H1 (cell line): ENCODE data around the gene ITGA6. TPM values are rescaled to one million over a fixed set of nuclear protein-coding genes. Genes with fewer than 3 reads are reported as not detected.

Source experiments
- CTCF ChIA-PET: fragments of 300-600 bp; sonication (Branson Sonifier 250); formaldehyde crosslinking; loops from one replicate; lab custom pipeline; 2021; ENCODE audit not compliant: partially characterized antibody; lab: Charles Lee
- POLR2A ChIA-PET: fragments of 300-600 bp; sonication (Branson Sonifier 250); formaldehyde crosslinking; loops from one replicate; lab custom pipeline; 2021; ENCODE audit warnings: inconsistent platforms; ENCODE audit not compliant: partially characterized antibody; lab: Charles Lee
- DNase-seq, 2 experiments: peaks; one replicate each; pipeline versions ENCODE4 v3.0.0 to v3.0.0-alpha.2; 2010 to 2022; ENCODE audit warnings: low spot score in 2 of 2, low read depth in 1 of 2, mixed read lengths in 1 of 2
- FAIRE-seq: peaks from 2 replicates; lab custom pipeline; 2011; peaks lifted over from hg19 to GRCh38; lab: Jason Lieb, UNC
- H2AFZ ChIP-seq: 2 replicates; pipeline ENCODE4 v1.8.1; 2012; ENCODE audit warnings: low read length, inconsistent platforms
- H2AK5ac ChIP-seq: 2 replicates; pipeline ENCODE4 v1.6.1; 2013; ENCODE audit warnings: low read depth, low read length
- H2BK120ac ChIP-seq: replicated peaks from 2 replicates; pipeline ENCODE3; 2013; ENCODE audit warnings: low read depth, low read length, inconsistent platforms
- H2BK12ac ChIP-seq: 2 replicates; pipeline ENCODE4 v1.6.1; 2013; ENCODE audit warnings: low read depth, low read length
- H2BK15ac ChIP-seq: 2 replicates; pipeline ENCODE4 v1.6.1; 2013; ENCODE audit warnings: low read length
- H2BK20ac ChIP-seq: 2 replicates; pipeline ENCODE4 v1.6.1; 2013; ENCODE audit warnings: low read length
- H2BK5ac ChIP-seq: 2 replicates; pipeline ENCODE4 v1.6.1; 2013; ENCODE audit warnings: low read depth, low read length
- H3K14ac ChIP-seq: 2 replicates; pipeline ENCODE4 v1.6.1; 2013; ENCODE audit warnings: inconsistent platforms; ENCODE audit not compliant: insufficient read length
- H3K18ac ChIP-seq: 2 replicates; pipeline ENCODE4 v1.6.1; 2013; ENCODE audit warnings: low read length; ENCODE audit errors: extremely low read depth
- H3K23ac ChIP-seq: 2 replicates; pipeline ENCODE4 v1.6.1; 2013; ENCODE audit warnings: inconsistent platforms; ENCODE audit not compliant: insufficient read length
- H3K23me2 ChIP-seq: 2 replicates; pipeline ENCODE4 v1.6.1; 2013; ENCODE audit warnings: low read depth, low read length
- H3K27ac ChIP-seq: 2 replicates; pipeline ENCODE4 v1.6.1; 2011; ENCODE audit warnings: low read depth, low read length, inconsistent platforms
- H3K27me3 ChIP-seq, 4 experiments: replicated peaks in 1 of 4; 1 replicate in 1 of 4; 2 replicates in 3 of 4; pipeline versions ENCODE4 v1.6.1 to v1.8.1; 2011 to 2013; ENCODE audit warnings: low read length in 3 of 4, mild to moderate bottlenecking in 3 of 4, inconsistent platforms in 2 of 4, mixed read lengths in 2 of 4, moderate library complexity in 1 of 4; ENCODE audit not compliant: control insufficient read depth in 3 of 4, insufficient read depth in 3 of 4; ENCODE audit errors: extremely low read depth in 1 of 4
- H3K36me3 ChIP-seq, 4 experiments: 2 replicates each; pipeline versions ENCODE4 v1.6.1 to v1.8.1; 2011 to 2013; ENCODE audit warnings: mild to moderate bottlenecking in 4 of 4, low read length in 3 of 4, moderate library complexity in 2 of 4, control low read depth in 1 of 4, inconsistent platforms in 1 of 4; ENCODE audit not compliant: insufficient read depth in 4 of 4, control insufficient read depth in 2 of 4
- H3K4ac ChIP-seq: replicated peaks from 2 replicates; pipeline ENCODE3; 2013; ENCODE audit warnings: low read length, low read depth, mixed read lengths, inconsistent platforms; ENCODE audit not compliant: insufficient read length
- H3K4me1 ChIP-seq, 4 experiments: replicated peaks in 1 of 4; 1 replicate in 1 of 4; 2 replicates in 3 of 4; pipeline versions ENCODE4 v1.6.1 to v1.8.1; 2011 to 2013; ENCODE audit warnings: low read length in 3 of 4, inconsistent platforms in 2 of 4, mixed read lengths in 1 of 4; ENCODE audit not compliant: insufficient read depth in 4 of 4, control insufficient read depth in 3 of 4
- H3K4me2 ChIP-seq, 2 experiments: 2 replicates each; pipeline versions ENCODE4 v1.6.1 to v1.8.1; 2011 to 2013; ENCODE audit warnings: low read depth in 2 of 2, low read length in 2 of 2, control low read depth in 1 of 2, inconsistent platforms in 1 of 2, mild to moderate bottlenecking in 1 of 2; ENCODE audit not compliant: insufficient read depth in 1 of 2
- H3K4me3 ChIP-seq, 4 experiments: fragments of 200-600, 300-600 bp in 1 of 4; sonication (generic), shearing (Covaris generic), sonication (Bioruptor Twin) in 1 of 4; 2 replicates each; pipeline versions ENCODE4 v1.5.1 to v1.8.1; 2011 to 2016; ENCODE audit warnings: low read length in 4 of 4, low read depth in 3 of 4, control low read depth in 2 of 4, inconsistent platforms in 2 of 4, mild to moderate bottlenecking in 2 of 4, mixed read lengths in 1 of 4, moderate library complexity in 1 of 4; ENCODE audit not compliant: insufficient read depth in 2 of 4; ENCODE audit errors: extremely low read depth in 1 of 4
- H3K56ac ChIP-seq: replicated peaks from 2 replicates; pipeline ENCODE3; 2013; ENCODE audit warnings: low read depth, mild to moderate bottlenecking, mixed read lengths, low read length, inconsistent platforms; ENCODE audit not compliant: insufficient read length
- H3K79me1 ChIP-seq: 2 replicates; pipeline ENCODE4 v1.6.1; 2013; ENCODE audit warnings: low read depth, low read length, control low read depth
- H3K79me2 ChIP-seq, 2 experiments: 2 replicates each; pipeline versions ENCODE4 v1.6.1 to v1.8.1; 2012 to 2013; ENCODE audit warnings: low read length in 2 of 2, mild to moderate bottlenecking in 2 of 2, inconsistent platforms in 1 of 2; ENCODE audit not compliant: insufficient read depth in 2 of 2, control insufficient read depth in 1 of 2
- H3K9ac ChIP-seq, 4 experiments: replicated peaks in 1 of 4; 1 replicate in 1 of 4; 2 replicates in 3 of 4; pipeline versions ENCODE4 v1.6.1 to v1.8.1; 2011 to 2013; ENCODE audit warnings: low read depth in 3 of 4, low read length in 3 of 4, control low read depth in 2 of 4, mild to moderate bottlenecking in 2 of 4, moderate library complexity in 2 of 4, inconsistent platforms in 1 of 4; ENCODE audit errors: extremely low read depth in 1 of 4
- H3K9me3 ChIP-seq, 2 experiments: 2 replicates each; pipeline versions ENCODE4 v1.6.1 to v1.8.1; 2012 to 2013; ENCODE audit warnings: mild to moderate bottlenecking in 2 of 2, moderate library complexity in 2 of 2, control low read depth in 1 of 2, inconsistent platforms in 1 of 2, low read depth in 1 of 2, low read length in 1 of 2, mixed read lengths in 1 of 2; ENCODE audit not compliant: insufficient read depth in 2 of 2
- H4K20me1 ChIP-seq, 2 experiments: replicated peaks in 1 of 2; 2 replicates each; pipeline versions ENCODE3 to v1.8.1; 2011 to 2013; ENCODE audit warnings: inconsistent platforms in 2 of 2, low read length in 2 of 2, mild to moderate bottlenecking in 1 of 2; ENCODE audit not compliant: insufficient read depth in 2 of 2, control insufficient read depth in 1 of 2
- H4K5ac ChIP-seq: 2 replicates; pipeline ENCODE4 v1.6.1; 2013; ENCODE audit warnings: low read length, low read depth, mixed read lengths, inconsistent platforms; ENCODE audit not compliant: insufficient read length
- H4K8ac ChIP-seq: 2 replicates; pipeline ENCODE4 v1.8.0; 2013; ENCODE audit warnings: mild to moderate bottlenecking, moderate library complexity, low read length, inconsistent platforms; ENCODE audit not compliant: insufficient read depth; ENCODE audit errors: extremely low read depth
- H4K91ac ChIP-seq: replicated peaks from 2 replicates; pipeline ENCODE3; 2013; ENCODE audit warnings: low read length, mixed read lengths, inconsistent platforms; ENCODE audit not compliant: insufficient read length
- POLR2AphosphoS5 ChIP-seq: IDR thresholded peaks from 2 replicates; pipeline ENCODE4 v1.6.1; 2011; ENCODE audit warnings: low read depth, low read length
- RXRA ChIP-seq: IDR thresholded peaks from 2 replicates; pipeline ENCODE4 v1.6.1; 2011; ENCODE audit warnings: low read depth, mild to moderate bottlenecking, low read length, moderate library complexity; ENCODE audit not compliant: insufficient read depth
- WGBS, 2 experiments: shearing (Covaris generic) in 1 of 2; methylation state at CpG; one replicate each; pipeline versions ENCODE4 v1.1.6 to v1.1.7; 2013 to 2015; ENCODE audit warnings: low lambda C conversion rate in 2 of 2, mixed read lengths in 2 of 2, inconsistent platforms in 1 of 2, low coverage in 1 of 2, missing lambda C conversion rate in 1 of 2; ENCODE audit not compliant: insufficient replicate concordance in 2 of 2, insufficient coverage in 1 of 2, insufficient read length in 1 of 2; ENCODE audit errors: extremely low coverage in 1 of 2, missing lambda C conversion rate in 1 of 2; 5-methylcytosine and 5-hydroxymethylcytosine counted together
- polyA plus RNA-seq, 7 experiments: library from polyadenylated mRNA; depleted of rRNA in 3 of 7; stranded (reverse) in 5 of 7; unstranded in 2 of 7; fragments of >200 nt in 5 of 7; fragments of 200-250 nt in 2 of 7; gene quantifications; 1 replicate in 5 of 7; 2 replicates in 1 of 7; 4 replicates in 1 of 7; pipeline versions ENCODE4 v1.2.1 to v1.2.3, GENCODE V29; 2011 to 2013; ENCODE audit warnings: missing spikeins in 2 of 7, mixed read lengths in 2 of 7
- total RNA-seq: library from RNA; stranded (reverse); fragmentation: NEBNext Ultra II Directional; extraction: Animal tissue kit (Norgen Biotek cat#: 25700); gene quantifications from 2 replicates; pipeline ENCODE4 v1.2.1, GENCODE V29; 2021

Gene ITGA6
- total and polyA plus RNA-seq, 2 of the 8 experiments (the other 6 are each of a cell fraction or from before 2014, with no cell fraction given): 26.9 to 118 TPM

DNA sequence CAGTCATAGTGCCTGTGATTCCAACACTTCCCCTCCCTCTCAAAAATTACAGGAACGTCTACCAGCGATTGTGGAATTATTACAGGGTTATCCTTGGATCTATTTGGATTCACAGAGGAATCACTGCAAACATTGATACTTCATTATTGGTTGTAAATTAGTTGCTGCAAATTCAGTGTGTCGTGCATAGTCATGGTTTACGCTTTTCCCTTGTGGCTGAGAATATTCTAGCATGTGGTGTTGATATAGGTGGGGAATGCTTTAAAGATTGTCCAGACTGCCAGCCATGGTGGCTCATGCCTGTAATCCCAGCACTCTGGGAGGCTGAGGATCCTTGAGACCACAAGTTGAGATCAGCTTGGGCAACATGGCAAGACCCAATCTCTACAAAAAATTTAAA, 79.8 kb downstream of the ITGA6 start:
- Histone ChIP-seq H2BK5ac (no peak overlapping the region), H2AFZ (no peak overlapping the region), H4K20me1 (no peaks in the 10 kb centered on the region), H3K4me2 (no peak overlapping the region), H3K79me1 (no peaks in the 10 kb centered on the region), H3K56ac (no peak overlapping the region), H3K36me3 (peaks cover 2 to 45% (median 20%) of the 10 kb centered on the region in 4 experiments; a peak in 6 of 8 replicates), H4K8ac (no peak overlapping the region), H2AK5ac (no peak overlapping the region), H3K23ac (no peak overlapping the region), H3K9me3 (peaks cover 10 to 11% of the 10 kb centered on the region in 2 experiments), H3K4me1 (no peaks in the 10 kb centered on the region), H2BK120ac (no peak overlapping the region), H3K9ac (no peak overlapping the region), H4K91ac (no peak overlapping the region), H2BK12ac (no peak overlapping the region), H3K79me2 (no peaks in the 10 kb centered on the region), H2BK15ac (no peak overlapping the region), H4K5ac (no peak overlapping the region), H3K18ac (no peak overlapping the region), H3K4me3 (no peak overlapping the region), H3K27ac (no peak overlapping the region), H3K23me2 (no peaks in the 10 kb centered on the region), H3K27me3 (no peaks in the 10 kb centered on the region), H3K14ac (no peak overlapping the region), H2BK20ac (no peak overlapping the region), H3K4ac (no peak overlapping the region)
- CTCF ChIA-PET: interaction anchor here (1.0 to 1.5 kb wide), 2 partner anchors 23 to 203 kb away, joined by 3 to 4 read pairs; no protein-coding TSS in a partner anchor
- no peak for FAIRE-seq
- peak; percentile 54; the same call in 1 of the 2 replicates for TF ChIP-seq POLR2AphosphoS5
- no peak for TF ChIP-seq RXRA
- WGBS, 2 experiments: 78% methylated on average over 4 of the region's 4 CpGs; no CpG with 5 or more reads in 1 of the 2 experiments
- POLR2A ChIA-PET: interaction anchor here (1.2 kb wide), 1 partner anchor 25 kb away, joined by 4 read pairs; no protein-coding TSS in a partner anchor
- no peak for DNase-seq
